Activated T-cell treated with anti-CD3 and anti-CD28 coated beads, Interleukin-2, amount 50 U/mL, for 4 hours (primary cell): ENCODE measurements around the gene SULT2B1. TPM values are rescaled to one million over a fixed set of nuclear protein-coding genes. Genes with fewer than 3 reads are reported as not detected.

Experiments
- ATAC-seq, 2 donors: fragments of 200-7000 bp; cut with Tn5 transposase; one replicate each; pipeline ENCODE4 v1.10.0; 2021
- DNase-seq: peaks from one replicate; pipeline ENCODE4 v3.0.0-alpha.2; 2020
- H3K27me3 Mint-ChIP-seq: one replicate; pipeline ENCODE4 v1.8.0; 2021; ENCODE audit warnings: low read depth, mixed read lengths
- H3K36me3 Mint-ChIP-seq: one replicate; pipeline ENCODE4 v1.8.0; 2022; ENCODE audit warnings: mixed read lengths; ENCODE audit not compliant: insufficient read depth
- H3K4me1 Mint-ChIP-seq: one replicate; pipeline ENCODE4 v1.8.0; 2021; ENCODE audit warnings: low read depth, mixed read lengths
- H3K4me3 Mint-ChIP-seq: one replicate; pipeline ENCODE4 v1.8.0; 2021; ENCODE audit warnings: mild to moderate bottlenecking, moderate library complexity, mixed read lengths
- H3K9me3 Mint-ChIP-seq: one replicate; pipeline ENCODE4 v1.8.0; 2021; ENCODE audit warnings: mixed read lengths
- total RNA-seq, 3 donors: library from RNA; stranded (reverse); gene quantifications; one replicate each; pipeline ENCODE4 v1.2.1, GENCODE V29; 2021

Gene SULT2B1
- total RNA-seq, 3 donors from 2014 or later: not detected

- no peak for ATAC-seq
- H3K36me3 Mint-ChIP-seq: no peaks in the 10 kb centered on the region
- DNase-seq: no peak
- H3K4me1 Mint-ChIP-seq: peaks cover 12% of the 10 kb centered on the region
- H3K9me3 Mint-ChIP-seq: no peaks in the 10 kb centered on the region
- H3K27me3 Mint-ChIP-seq: no peaks in the 10 kb centered on the region
- peak overlapping the region; percentile 23 for H3K4me3 Mint-ChIP-seq
Measured at GRCh38 chr19:48595833-48596232, 43.9 kb downstream of the SULT2B1 start.

DNA sequence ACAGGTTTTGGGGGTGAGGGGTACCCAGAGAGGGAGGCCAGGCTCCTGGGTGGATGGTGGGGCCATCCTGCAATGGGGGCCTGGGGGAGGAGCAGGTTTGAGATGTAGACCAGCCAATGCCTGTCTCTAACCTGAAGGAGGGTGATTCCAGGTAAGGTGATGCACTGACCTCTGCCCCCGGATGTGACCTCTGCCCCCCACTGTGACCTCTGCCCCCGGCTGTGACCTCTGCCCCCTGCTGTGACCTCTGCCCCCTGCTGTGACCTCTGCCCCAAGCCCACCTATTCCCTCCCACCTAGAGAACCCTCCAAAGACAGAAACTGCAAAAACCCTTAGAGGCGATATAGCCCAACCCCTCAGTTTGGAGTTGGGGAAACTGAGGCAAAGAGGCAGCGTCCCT, 44.3 kb downstream of the SULT2B1 start:
- DNase-seq: no peak
- ATAC-seq: no peak
- no peaks in the 10 kb centered on the region for H3K36me3 Mint-ChIP-seq
- H3K9me3 Mint-ChIP-seq: no peaks in the 10 kb centered on the region
- H3K27me3 Mint-ChIP-seq: no peaks in the 10 kb centered on the region
- H3K4me1 Mint-ChIP-seq: peaks cover 12% of the 10 kb centered on the region
- no peak overlapping the region for H3K4me3 Mint-ChIP-seq

DNA sequence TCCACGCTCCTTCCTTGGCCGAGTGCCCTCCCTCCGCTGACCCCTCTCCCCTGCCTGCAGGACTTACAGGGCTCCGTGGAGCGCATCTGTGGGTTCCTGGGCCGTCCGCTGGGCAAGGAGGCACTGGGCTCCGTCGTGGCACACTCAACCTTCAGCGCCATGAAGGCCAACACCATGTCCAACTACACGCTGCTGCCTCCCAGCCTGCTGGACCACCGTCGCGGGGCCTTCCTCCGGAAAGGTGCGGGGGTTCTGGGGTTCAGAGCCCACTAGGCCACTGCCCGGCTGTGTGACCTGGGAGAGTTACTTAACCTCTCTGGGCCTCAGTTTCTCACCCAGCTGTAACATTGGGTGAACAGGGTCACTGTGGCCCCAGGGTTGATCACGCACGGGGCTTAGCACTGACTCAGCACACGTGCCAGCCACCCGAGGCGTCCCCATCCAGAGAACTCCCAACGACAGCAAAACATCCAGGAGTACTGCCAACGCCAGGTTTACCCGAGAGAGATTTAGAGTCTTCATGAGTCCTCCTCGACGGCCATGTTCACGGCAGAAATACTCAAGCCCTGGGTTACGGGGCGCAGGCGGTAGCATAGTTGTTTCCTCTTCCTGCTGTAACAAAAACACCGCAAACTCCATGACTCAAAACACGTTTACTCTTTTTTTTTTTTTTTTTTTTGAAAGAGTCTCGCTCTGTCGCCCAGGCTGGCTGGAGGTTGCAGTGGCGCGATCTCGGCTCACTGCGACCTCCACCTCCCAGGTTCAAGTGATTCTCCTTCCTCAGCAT, 44.9 kb downstream of the SULT2B1 start:
- no peak for DNase-seq
- Mint-ChIP-seq H3K4me3 (peak overlapping the region; percentile 67), H3K27me3 (no peaks in the 10 kb centered on the region), H3K4me1 (peaks cover 10% of the 10 kb centered on the region), H3K36me3 (no peaks in the 10 kb centered on the region), H3K9me3 (no peaks in the 10 kb centered on the region)
- peak; percentile 65 to 84 for ATAC-seq

GRCh38 chr19:48598996-48599700, 47.2 kb downstream of the SULT2B1 start:
- no peaks in the 10 kb centered on the region for H3K36me3 Mint-ChIP-seq
- ATAC-seq: no peak
- H3K4me1 Mint-ChIP-seq: peaks cover 7% of the 10 kb centered on the region
- no peaks in the 10 kb centered on the region for H3K27me3 Mint-ChIP-seq
- DNase-seq: no peak
- no peak overlapping the region for H3K4me3 Mint-ChIP-seq
- no peaks in the 10 kb centered on the region for H3K9me3 Mint-ChIP-seq

DNA sequence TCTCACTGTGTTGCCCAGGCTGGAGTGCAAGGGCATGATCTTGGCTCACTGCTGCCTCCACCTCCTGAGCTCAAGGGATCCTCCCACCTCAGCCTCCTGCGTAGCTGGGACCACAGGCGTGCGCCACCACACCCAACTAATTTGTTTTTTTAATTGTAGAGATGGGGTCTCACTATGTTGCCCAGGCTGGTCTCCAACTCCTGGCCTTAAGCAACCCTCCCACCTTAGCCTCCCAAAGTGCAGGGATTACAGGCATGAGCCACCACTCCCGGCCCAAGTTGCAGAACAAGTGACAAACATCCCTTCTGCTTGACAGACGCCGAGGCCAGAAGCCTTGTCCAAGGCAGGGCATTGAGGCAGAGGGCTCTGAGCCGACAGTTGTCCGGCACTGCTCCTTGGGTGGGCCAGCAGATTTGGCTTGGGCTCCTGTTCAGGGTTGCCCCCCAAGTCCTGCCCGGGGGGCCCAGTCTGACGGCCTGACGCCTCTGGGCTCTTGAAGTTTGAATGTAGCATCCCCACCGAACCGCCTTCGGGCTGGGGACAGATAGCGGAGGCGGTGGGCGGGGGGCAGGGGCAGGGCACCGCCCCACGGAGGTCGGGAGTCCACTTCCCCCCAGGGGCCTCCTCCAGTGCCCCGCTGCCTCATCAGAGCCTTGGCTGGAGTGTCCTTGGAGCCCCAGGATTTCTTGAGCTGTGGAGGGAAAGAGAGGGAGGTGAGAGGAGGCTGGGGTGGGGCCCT, 48.9 kb downstream of the SULT2B1 start:
- no peak for ATAC-seq
- Mint-ChIP-seq H3K4me3 (no peak overlapping the region), H3K36me3 (no peaks in the 10 kb centered on the region), H3K27me3 (no peaks in the 10 kb centered on the region), H3K9me3 (no peaks in the 10 kb centered on the region), H3K4me1 (peaks cover 5% of the 10 kb centered on the region)
- no peak for DNase-seq

DNA sequence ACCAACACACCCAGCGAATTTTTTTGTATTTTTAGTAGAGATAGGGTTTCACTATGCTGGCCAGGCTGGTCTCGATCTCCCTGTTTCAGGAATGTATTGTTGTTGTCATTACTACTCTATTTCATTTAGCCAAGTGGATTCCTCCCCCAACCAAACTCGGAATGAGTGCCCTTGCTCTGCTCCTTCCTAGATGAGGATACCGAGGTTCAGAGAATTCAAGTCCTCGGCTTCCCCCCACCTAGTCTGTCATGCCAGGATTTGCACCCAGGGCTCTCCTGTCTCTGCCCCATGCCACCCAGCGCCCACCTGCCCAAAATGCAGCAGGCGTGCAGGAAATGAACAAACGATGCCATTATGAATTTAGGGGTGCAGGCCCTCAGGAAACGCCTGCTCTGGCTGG, 51.0 kb downstream of the SULT2B1 start:
- DNase-seq: no peak
- no peaks in the 10 kb centered on the region for H3K27me3 Mint-ChIP-seq

DNA sequence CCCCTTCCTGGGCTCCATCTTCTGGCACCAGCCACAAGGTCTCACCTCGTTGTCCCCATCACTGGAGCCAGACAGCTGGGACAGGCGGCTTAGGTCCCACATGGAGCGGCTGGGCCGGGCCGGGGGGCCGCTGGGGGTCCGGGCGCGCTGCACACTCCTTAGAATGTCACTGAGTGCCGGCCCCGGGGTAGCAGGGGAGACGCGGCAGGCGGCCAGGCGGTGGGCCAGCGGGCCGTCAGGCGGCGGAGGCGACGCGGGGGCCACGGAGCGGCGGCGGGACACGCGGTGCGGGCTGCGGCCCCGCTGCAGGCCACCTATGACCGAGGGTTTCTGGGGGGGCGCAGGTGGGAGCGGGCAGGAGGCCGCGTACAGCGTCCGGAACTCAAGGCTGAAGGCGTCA, 51.5 kb downstream of the SULT2B1 start:
- no peaks in the 10 kb centered on the region for H3K9me3 Mint-ChIP-seq
- no peak for ATAC-seq
- no peaks in the 10 kb centered on the region for H3K36me3 Mint-ChIP-seq
- no peak for DNase-seq
- H3K27me3 Mint-ChIP-seq: no peaks in the 10 kb centered on the region
- no peak overlapping the region for H3K4me3 Mint-ChIP-seq
- H3K4me1 Mint-ChIP-seq: no peaks in the 10 kb centered on the region

More for the DNA sequence above, 51.0 kb downstream of the SULT2B1 start:
- no peaks in the 10 kb centered on the region for H3K4me1 Mint-ChIP-seq
- no peaks in the 10 kb centered on the region for H3K9me3 Mint-ChIP-seq
- no peak overlapping the region for H3K4me3 Mint-ChIP-seq
- ATAC-seq: no peak
- H3K36me3 Mint-ChIP-seq: no peaks in the 10 kb centered on the region

DNA sequence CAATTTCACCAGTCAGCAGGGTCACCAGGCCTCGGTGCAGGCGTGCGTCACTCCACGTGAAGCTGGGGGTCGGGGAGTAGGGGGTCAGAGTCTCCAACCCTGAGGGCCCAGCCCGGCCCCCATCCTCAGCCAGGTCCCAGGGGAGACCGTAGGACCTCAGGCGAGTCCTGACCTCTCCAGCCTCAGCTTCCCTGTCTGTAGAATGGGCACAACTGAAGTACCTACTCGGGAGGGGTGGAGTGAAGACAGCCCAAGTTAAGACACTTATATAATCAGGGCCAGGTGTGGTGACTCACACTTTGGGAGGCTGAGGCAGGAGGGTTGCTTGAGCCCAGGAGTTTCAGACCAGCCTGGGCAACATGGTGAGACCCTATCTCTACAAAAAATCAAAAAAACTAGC, 51.9 kb downstream of the SULT2B1 start:
- H3K4me1 Mint-ChIP-seq: peaks cover 2% of the 10 kb centered on the region
- no peaks in the 10 kb centered on the region for H3K9me3 Mint-ChIP-seq
- no peak overlapping the region for H3K4me3 Mint-ChIP-seq
- DNase-seq (no peak), ATAC-seq (no peak)
- H3K36me3 Mint-ChIP-seq: no peaks in the 10 kb centered on the region
- H3K27me3 Mint-ChIP-seq: no peaks in the 10 kb centered on the region

DNA sequence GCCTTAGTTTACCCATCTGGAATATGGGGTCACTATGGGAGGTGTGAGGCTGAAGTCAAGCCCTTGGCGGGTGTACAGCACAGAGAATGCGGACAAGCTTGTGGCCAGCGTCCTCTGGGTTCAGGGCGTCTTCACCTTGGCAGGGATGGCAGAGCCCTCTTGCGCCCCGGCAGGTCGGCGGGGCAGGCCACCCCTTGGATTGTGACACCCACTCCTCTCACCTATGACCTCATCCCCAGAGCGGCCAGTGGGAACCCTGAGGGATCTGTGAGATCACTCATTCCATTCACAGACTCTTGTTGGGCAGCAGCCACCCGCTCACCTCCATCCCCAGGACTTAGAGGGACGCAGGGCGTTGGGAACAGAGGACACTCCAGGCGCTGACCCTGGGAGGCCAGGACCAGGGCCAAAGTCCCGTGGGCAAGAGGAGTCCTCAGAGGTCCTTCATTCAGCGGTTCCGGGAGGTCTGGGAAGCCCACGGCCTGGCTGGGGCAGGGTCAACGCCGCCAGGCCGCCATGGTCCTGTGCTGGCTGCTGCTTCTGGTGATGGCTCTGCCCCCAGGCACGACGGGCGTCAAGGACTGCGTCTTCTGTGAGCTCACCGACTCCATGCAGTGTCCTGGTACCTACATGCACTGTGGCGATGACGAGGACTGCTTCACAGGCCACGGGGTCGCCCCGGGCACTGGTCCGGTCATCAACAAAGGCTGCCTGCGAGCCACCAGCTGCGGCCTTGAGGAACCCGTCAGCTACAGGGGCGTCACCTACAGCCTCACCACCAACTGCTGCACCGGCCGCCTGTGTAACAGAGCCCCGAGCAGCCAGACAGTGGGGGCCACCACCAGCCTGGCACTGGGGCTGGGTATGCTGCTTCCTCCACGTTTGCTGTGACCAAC, 54.7 kb downstream of the SULT2B1 start, which contains the start of gene SPACA4:
Gene SPACA4, plus strand, starts transcription at position 280 of the 896 bp plus-strand sequence. Its CDS starts 237 bp downstream, at position 517.
- Mint-ChIP-seq H3K4me1 (peaks cover 3% of the 10 kb centered on the region), H3K36me3 (no peaks in the 10 kb centered on the region), H3K4me3 (no peak within 1 kb of the TSS), H3K9me3 (no peaks in the 10 kb centered on the region), H3K27me3 (no peaks in the 10 kb centered on the region)
- ATAC-seq (no peak), DNase-seq (no peak)

GRCh38 chr19:48607359-48607755, 55.4 kb downstream of the SULT2B1 start:
- DNase-seq: no peak
- Mint-ChIP-seq H3K9me3 (no peaks in the 10 kb centered on the region), H3K27me3 (no peaks in the 10 kb centered on the region), H3K4me3 (no peak overlapping the region), H3K36me3 (no peaks in the 10 kb centered on the region), H3K4me1 (peaks cover 3% of the 10 kb centered on the region)
- no peak for ATAC-seq

DNA sequence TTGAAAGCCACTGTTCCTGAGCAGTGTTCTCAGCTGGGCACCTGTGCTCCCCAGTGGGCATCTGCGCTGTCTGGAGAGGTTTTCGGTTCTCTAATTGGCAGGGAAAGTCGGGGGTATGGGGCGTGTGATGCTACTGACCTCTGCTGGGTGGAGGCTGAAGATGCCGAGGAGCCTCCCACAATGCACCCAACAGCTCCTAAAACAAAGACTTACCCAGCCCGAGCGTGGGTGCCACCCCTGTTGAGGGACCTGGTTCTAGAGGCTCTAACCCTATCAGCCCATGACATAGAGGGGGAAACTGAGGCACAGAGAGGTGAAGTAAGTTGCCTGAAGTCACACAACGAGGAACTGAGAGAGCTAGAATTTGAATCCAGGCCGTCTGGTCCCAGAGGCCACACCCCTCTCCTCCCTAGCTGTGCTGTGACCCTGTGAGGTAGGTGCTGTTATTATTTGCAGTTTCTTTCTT, 56.9 kb downstream of the SULT2B1 start:
- peaks cover 3% of the 10 kb centered on the region for H3K36me3 Mint-ChIP-seq
- peak; percentile 60 to 65 for ATAC-seq
- peak; percentile 36 for DNase-seq
- H3K9me3 Mint-ChIP-seq: no peaks in the 10 kb centered on the region
- no peak overlapping the region for H3K4me3 Mint-ChIP-seq
- H3K27me3 Mint-ChIP-seq: no peaks in the 10 kb centered on the region
- peaks cover 3% of the 10 kb centered on the region for H3K4me1 Mint-ChIP-seq

DNA sequence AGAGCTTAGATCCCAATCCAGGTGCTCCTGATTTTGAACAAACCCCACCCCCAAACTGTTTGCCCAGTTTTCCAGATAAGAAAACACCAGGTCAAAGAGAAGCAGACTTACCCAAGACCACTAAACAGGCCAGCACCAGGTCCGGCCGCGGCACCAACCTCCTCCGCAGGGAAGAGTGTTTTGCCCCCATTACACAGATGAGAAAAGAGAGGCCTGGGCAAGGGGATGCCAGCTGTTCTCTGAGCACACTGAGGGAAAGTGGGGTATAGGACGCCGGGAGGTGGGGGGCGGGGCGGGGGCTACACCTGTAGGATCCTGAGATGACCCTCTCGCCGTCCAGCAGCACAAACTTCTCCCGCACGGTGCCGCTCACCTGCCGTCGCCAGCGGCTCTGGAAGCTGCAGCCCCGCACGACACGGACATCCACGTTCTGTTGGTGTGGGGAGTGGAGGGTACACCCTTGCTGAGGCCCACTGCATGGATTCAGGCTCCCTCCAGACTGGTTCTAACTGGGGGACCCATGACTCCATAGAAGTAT, 57.7 kb downstream of the SULT2B1 start:
- peaks cover 9% of the 10 kb centered on the region for H3K36me3 Mint-ChIP-seq

GRCh38 chr19:48611872-48612271, 59.9 kb downstream of the SULT2B1 start:
- H3K9me3 Mint-ChIP-seq: no peaks in the 10 kb centered on the region
- DNase-seq: no peak
- peaks cover 13% of the 10 kb centered on the region for H3K4me1 Mint-ChIP-seq
- no peak for ATAC-seq
- no peak overlapping the region for H3K4me3 Mint-ChIP-seq
- no peaks in the 10 kb centered on the region for H3K27me3 Mint-ChIP-seq
- H3K36me3 Mint-ChIP-seq: peaks cover 26% of the 10 kb centered on the region

More for the DNA sequence above, 57.7 kb downstream of the SULT2B1 start:
- no peak for ATAC-seq
- Mint-ChIP-seq H3K4me1 (peaks cover 3% of the 10 kb centered on the region), H3K9me3 (no peaks in the 10 kb centered on the region), H3K27me3 (no peaks in the 10 kb centered on the region), H3K4me3 (no peak overlapping the region)
- no peak for DNase-seq
